Skeletal muscle tissue (tissue), 4 donors: ENCODE data around the gene PARL. TPM values are rescaled to one million over a fixed set of nuclear protein-coding genes. Genes with fewer than 3 reads are reported as not detected.
"Not testable (repeated sequence)": the region's sequence is repeated elsewhere in the genome, so short reads cannot be mapped to it uniquely, and the experiment has no call there.

Experiments
- H3K27ac ChIP-seq: one replicate; pipeline ENCODE4 v1.7.0; 2013; ENCODE audit warnings: mild to moderate bottlenecking, low read depth, low read length, inconsistent platforms
- H3K27me3 ChIP-seq, 3 donors: one replicate each; pipeline ENCODE4 v1.7.0; 2013; ENCODE audit warnings: low read length in 3 of 3; ENCODE audit not compliant: control insufficient read depth in 3 of 3, insufficient read depth in 3 of 3
- H3K36me3 ChIP-seq, 3 donors: one replicate each; pipeline ENCODE4 v1.7.0; 2013; ENCODE audit warnings: low read length in 3 of 3; ENCODE audit not compliant: control insufficient read depth in 3 of 3, insufficient read depth in 3 of 3
- H3K4me1 ChIP-seq, 3 donors: one replicate each; pipeline ENCODE4 v1.7.0; 2013; ENCODE audit warnings: low read length in 3 of 3, mild to moderate bottlenecking in 3 of 3; ENCODE audit not compliant: control insufficient read depth in 3 of 3, insufficient read depth in 3 of 3
- H3K4me3 ChIP-seq, 3 donors: one replicate each; pipeline ENCODE4 v1.7.0; 2013; ENCODE audit warnings: low read length in 3 of 3
- H3K9ac ChIP-seq, 3 donors: one replicate each; pipeline ENCODE4 v1.7.0; 2013; ENCODE audit warnings: low read length in 3 of 3, mild to moderate bottlenecking in 3 of 3, moderate library complexity in 2 of 3, low read depth in 1 of 3
- H3K9me3 ChIP-seq, 3 donors: one replicate each; pipeline ENCODE4 v1.7.0; 2013; ENCODE audit warnings: low read length in 3 of 3; ENCODE audit not compliant: control insufficient read depth in 3 of 3
- total RNA-seq: library from RNA; depleted of rRNA; stranded (reverse); fragments of >200 nt; gene quantifications from one replicate; pipeline ENCODE4 v1.2.3, GENCODE V29; 2014
- donor health status: Osteomylitis.

Gene PARL
- total RNA-seq, 1 donor from 2014 or later = 35.0 TPM

GRCh38 chr3:183801601-183802000 is 83.1 kb downstream of the PARL start:
- H3K9me3 ChIP-seq = no peaks in the 10 kb centered on the region
- no peak overlapping the region for H3K4me3 ChIP-seq
- no peak overlapping the region for H3K9ac ChIP-seq
- no peak overlapping the region for H3K27ac ChIP-seq
- H3K36me3 ChIP-seq = peaks cover 41 to 58% (median 48%) of the 10 kb centered on the region in 3 donors
- no peaks in the 10 kb centered on the region for H3K4me1 ChIP-seq
- H3K27me3 ChIP-seq = no peaks in the 10 kb centered on the region

DNA sequence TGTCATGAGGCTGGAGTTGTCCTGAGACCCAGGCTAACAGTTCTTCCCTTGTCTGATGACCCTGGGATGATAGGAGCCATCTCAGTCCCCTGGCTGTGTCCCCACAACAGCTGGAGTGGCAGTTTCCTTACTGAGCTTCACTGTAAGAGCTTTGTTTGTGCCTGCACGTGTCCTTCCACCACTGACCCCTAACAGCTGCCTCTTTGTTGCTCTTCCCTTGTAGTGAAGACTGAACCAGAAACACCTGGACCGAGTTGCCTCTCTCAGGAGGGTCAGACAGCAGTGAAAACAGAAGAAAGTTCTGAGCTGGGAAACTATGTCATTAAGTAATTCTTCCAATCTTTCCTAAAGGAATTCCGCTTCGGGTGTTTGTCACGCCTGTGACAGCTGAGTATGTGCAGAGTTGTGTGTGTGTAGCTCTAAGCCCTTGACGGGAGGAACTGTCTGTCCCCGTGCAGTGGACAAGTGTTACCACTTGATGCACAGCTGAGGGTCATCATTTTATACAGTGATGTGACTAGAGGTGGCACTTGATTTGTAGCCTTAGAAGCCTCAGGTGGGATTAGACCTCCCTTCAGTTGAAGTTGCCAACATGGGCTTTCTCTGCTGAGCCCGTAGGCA is 84.3 kb downstream of the PARL start:
- Histone ChIP-seq H3K4me1 (no peaks in the 10 kb centered on the region), H3K9me3 (no peaks in the 10 kb centered on the region), H3K9ac (no peak overlapping the region), H3K27ac (no peak overlapping the region), H3K36me3 (peaks cover 39 to 47% (median 43%) of the 10 kb centered on the region in 3 donors), H3K4me3 (no peak overlapping the region), H3K27me3 (no peaks in the 10 kb centered on the region)

- H3K4me1 ChIP-seq = no peaks in the 10 kb centered on the region
- H3K4me3 ChIP-seq = no peak overlapping the region
- no peak overlapping the region for H3K27ac ChIP-seq
- H3K36me3 ChIP-seq = peaks cover 38 to 43% (median 41%) of the 10 kb centered on the region in 3 donors
- no peak overlapping the region for H3K9ac ChIP-seq
- no peaks in the 10 kb centered on the region for H3K27me3 ChIP-seq
- no peaks in the 10 kb centered on the region for H3K9me3 ChIP-seq
These were observed 85.2 kb downstream of the PARL start for GRCh38 chr3:183799461-183799860.

DNA sequence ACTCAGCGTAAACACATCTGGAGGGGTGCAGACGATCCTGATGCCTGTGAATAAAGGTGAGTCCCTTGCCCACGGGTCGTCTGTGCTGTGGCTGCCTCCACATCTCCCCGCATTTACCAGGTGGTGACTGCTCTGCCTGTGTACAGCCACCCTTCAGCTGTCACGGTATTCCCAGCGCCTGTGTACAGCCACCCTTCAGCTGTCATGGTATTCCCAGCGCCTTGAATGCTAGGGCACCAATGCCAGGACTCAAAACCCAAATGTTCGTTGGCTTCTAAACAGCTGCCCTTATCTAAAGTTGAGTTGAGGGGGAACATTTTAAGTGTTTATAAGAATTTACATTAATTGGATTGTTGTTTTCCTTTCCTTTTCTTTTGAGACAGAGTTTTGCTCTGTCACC is 86.7 kb downstream of the PARL start:
- Histone ChIP-seq H3K36me3 (peaks cover 31 to 33% (median 32%) of the 10 kb centered on the region in 3 donors), H3K9me3 (no peaks in the 10 kb centered on the region), H3K27me3 (no peaks in the 10 kb centered on the region), H3K4me3 (no peak overlapping the region), H3K4me1 (no peaks in the 10 kb centered on the region), H3K9ac (no peak overlapping the region), H3K27ac (no peak overlapping the region)

- Histone ChIP-seq H3K9me3 (no peaks in the 10 kb centered on the region), H3K4me1 (no peaks in the 10 kb centered on the region), H3K27me3 (no peaks in the 10 kb centered on the region), H3K9ac (no peak overlapping the region), H3K27ac (no peak overlapping the region), H3K36me3 (peaks cover 26 to 29% (median 27%) of the 10 kb centered on the region in 3 donors), H3K4me3 (no peak overlapping the region)
These were observed 88.3 kb downstream of the PARL start for GRCh38 chr3:183796372-183796771.

DNA sequence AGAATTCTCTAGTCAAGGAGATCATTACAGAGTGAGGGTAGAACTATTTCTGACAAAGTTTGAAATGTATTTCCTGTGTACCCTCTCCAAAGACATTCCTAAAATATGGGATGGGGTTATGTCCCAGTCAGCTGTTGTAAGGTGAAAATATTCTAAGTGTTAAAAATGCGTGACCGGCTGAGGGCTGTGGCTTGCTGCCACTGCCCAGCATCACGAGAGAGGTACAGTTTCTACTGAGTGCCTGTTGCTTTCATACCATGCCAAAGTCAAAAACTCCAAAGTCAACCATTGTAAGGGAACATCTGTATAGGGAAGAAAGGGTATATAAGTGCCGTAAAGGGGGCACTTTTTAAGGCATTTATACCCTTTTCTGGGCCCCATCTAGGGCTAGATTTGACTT is 90.2 kb downstream of the PARL start:
- Histone ChIP-seq H3K4me3 (no peak overlapping the region), H3K9me3 (no peaks in the 10 kb centered on the region), H3K36me3 (peaks cover 29 to 30% (median 29%) of the 10 kb centered on the region in 3 donors), H3K27ac (no peak overlapping the region), H3K4me1 (no peaks in the 10 kb centered on the region), H3K27me3 (no peaks in the 10 kb centered on the region), H3K9ac (no peak overlapping the region)

- Histone ChIP-seq H3K9ac (no peak overlapping the region), H3K27ac (no peak overlapping the region), H3K27me3 (no peaks in the 10 kb centered on the region), H3K36me3 (peaks cover 22 to 33% (median 25%) of the 10 kb centered on the region in 3 donors), H3K4me3 (no peak overlapping the region), H3K9me3 (no peaks in the 10 kb centered on the region), H3K4me1 (no peaks in the 10 kb centered on the region)
These were observed 91.7 kb downstream of the PARL start for GRCh38 chr3:183792976-183793375.

- Histone ChIP-seq H3K27me3 (no peaks in the 10 kb centered on the region), H3K9me3 (no peaks in the 10 kb centered on the region), H3K4me1 (no peaks in the 10 kb centered on the region), H3K36me3 (peaks cover 14 to 45% (median 31%) of the 10 kb centered on the region in 3 donors), H3K27ac (no peak overlapping the region), H3K4me3 (no peak overlapping the region), H3K9ac (no peak overlapping the region)
These were observed 94.0 kb downstream of the PARL start for GRCh38 chr3:183790700-183791099.

GRCh38 chr3:183789826-183790225 is 94.9 kb downstream of the PARL start:
- H3K36me3 ChIP-seq = peaks cover 14 to 45% (median 31%) of the 10 kb centered on the region in 3 donors

DNA sequence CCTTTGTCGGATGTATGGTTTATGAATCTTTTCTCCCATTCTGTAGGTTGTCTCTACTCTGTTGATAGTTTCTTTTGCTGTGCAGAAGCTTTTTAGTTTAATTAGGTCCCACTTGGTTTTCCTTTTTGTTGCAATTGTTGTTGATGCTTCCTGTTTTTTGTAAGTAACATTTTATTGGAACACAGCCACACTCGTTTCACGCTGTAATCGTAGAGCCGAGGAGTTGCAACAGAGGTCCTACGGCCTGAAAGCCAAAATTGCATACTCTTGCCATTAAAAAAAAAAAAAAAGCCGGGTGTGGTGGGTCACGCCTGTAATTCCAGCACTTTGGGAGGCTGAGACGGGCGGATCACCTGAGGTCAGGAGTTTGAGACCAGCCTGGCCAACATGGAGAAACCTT is 100.2 kb downstream of the PARL start:
- H3K27ac ChIP-seq, H3K4me3 ChIP-seq, H3K9me3 ChIP-seq, H3K27me3 ChIP-seq, H3K4me1 ChIP-seq, H3K9ac ChIP-seq: not testable (repeated sequence)
- peaks cover 0 to 33% (median 28%) of the 10 kb centered on the region in 3 donors for H3K36me3 ChIP-seq

More at GRCh38 chr3:183789826-183790225, 94.9 kb downstream of the PARL start:
- Histone ChIP-seq H3K27ac (no peak overlapping the region), H3K9ac (no peak overlapping the region), H3K4me3 (no peak overlapping the region), H3K9me3 (no peaks in the 10 kb centered on the region), H3K27me3 (no peaks in the 10 kb centered on the region), H3K4me1 (no peaks in the 10 kb centered on the region)
